ENCODE measurements around the gene PNPLA5.
A peak's percentile ranks its signal among the peaks of the same experiment; 100 is the strongest.
"Not testable (repeated sequence)": the region's sequence is repeated elsewhere in the genome, so short reads cannot be mapped to it uniquely, and the experiment has no call there.

Gene PNPLA5

DNA sequence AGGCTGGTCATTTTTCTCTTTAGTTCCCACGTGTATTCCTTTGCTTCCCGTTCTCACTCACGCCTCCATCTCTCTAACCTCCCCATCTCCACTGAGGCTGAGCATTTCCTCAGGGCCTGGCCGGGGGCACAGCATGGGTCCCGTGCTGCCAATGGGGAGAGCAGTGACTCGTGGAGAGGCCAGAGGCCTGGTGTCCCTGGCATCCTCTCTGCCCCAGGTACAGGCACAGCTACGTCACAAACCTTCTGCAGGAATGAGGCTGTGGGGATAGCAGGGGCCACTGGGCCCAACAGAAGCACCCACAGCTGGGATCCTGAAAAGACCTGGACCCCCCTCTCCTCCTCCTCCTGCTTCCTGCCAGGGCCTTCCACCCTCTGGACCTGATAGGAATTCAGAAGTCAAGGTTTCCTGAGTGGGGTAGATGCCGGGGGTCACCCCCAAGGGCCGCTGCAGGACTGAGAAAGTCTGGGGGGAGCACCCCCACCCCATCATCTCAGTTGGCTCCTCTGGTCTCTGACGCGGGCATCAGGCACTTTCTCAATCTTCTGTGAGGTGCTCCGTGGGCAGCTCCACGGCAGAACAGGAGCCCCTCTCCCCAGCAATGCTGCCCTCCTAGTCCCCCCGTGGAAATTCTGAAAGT is 11.8 kb downstream of the PNPLA5 start:
- no peak for DNase-seq

- DNase-seq = no peak
Observed at GRCh38 chr22:43878831-43879550, 12.8 kb downstream of the PNPLA5 start.

DNA sequence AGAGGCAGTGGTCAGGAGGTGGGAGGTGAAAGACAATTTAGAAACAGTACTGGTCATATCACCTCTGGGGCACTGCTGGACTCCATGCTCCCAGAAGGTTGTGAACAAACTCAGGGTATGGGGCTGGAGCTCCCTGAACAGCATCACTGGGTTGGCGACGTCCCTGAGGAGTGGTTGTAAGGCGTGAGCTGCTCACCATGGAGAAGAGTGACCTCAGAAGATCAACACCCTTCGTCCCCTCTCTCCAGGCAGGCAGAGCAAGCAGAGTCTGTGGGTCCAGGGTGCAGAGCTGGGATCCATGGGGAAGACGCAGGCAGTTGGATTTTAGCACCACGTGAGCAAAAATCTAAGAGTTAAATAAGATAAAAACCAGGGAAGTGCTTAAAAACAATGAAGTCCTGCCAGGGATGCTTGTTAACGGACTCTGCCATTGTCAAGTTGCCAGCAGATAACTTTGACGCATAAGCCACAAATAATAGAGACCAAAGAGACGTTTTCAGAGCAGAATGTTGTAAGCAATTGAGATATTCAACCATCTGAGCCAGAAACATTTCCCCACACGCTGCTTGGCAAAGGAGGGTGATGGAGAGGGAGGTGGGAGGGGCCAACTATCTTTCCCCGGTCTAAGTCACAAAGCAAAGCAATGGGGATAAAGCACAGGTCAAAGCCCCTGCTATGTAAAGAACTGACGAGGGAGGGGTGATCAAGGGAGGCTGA is 13.6 kb downstream of the PNPLA5 start:
- no peak for DNase-seq

DNA sequence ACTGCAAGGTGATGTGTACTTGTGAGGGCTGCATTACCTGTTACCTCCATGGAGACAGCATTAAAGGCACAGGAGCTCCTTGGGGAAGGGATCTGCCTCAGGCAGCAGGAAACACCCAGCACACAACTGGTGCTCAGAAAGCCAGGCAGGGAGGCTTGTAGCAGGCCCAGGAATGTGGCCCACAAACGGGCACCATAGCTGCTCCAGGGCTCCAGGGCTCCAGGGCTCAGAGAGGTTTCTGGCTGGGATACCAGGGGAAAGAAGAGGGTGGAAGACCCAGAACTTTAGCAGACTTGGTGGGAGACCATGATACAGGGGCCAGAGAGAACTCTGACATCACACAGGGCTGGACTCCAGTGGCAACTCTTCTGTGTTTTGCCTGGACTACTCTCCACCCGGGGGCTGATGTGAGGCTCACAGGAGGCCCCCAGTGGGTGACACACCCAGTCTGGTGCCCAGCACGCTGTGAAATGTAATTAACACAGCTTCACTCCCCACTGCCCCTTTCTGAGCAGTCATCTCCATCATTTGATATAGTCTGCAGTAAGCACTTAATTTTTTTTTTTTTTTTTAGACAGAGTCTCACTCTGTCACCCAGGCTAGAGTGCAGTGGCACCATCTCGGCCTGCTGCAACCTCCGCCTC is 14.8 kb downstream of the PNPLA5 start:
- no peak for DNase-seq

DNA sequence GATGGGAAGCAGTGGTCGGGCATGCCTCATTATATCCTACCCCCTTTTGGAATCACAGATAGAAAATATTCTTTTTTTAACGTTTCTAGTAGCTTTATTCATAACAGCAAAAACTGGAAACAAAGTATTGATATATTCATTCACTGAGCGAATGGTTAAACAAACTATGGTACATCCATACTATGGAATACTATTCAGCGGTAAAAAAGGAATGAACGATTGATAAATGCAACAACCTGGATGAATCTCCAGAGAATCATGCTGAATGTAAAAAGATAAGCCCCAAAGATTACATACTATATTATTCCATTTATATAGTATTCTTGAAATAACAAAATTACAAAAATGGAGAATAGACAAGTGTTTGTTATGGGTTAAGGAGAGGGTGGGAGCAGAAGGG is 22.0 kb downstream of the PNPLA5 start:
- DNase-seq = no peak

DNA sequence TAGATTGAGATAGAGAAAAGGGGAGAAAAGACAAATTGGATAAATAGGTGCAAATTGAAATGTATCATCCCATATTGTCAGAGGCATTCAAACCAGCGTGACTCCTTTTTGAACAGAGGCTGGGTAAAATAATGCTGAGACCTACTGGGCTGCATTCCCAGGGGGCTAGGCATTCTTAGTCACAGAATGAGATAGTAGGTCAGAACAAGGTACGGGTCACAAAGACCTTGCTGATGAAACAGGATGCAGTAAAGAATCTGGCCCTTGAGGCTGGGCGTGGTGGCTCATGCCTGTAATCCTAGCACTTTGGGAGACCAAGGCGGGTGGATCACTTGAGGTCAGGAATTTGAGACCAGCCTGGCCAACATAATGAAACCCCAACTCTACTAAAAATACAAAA is 22.8 kb downstream of the PNPLA5 start:
- not testable (repeated sequence) for DNase-seq

DNA sequence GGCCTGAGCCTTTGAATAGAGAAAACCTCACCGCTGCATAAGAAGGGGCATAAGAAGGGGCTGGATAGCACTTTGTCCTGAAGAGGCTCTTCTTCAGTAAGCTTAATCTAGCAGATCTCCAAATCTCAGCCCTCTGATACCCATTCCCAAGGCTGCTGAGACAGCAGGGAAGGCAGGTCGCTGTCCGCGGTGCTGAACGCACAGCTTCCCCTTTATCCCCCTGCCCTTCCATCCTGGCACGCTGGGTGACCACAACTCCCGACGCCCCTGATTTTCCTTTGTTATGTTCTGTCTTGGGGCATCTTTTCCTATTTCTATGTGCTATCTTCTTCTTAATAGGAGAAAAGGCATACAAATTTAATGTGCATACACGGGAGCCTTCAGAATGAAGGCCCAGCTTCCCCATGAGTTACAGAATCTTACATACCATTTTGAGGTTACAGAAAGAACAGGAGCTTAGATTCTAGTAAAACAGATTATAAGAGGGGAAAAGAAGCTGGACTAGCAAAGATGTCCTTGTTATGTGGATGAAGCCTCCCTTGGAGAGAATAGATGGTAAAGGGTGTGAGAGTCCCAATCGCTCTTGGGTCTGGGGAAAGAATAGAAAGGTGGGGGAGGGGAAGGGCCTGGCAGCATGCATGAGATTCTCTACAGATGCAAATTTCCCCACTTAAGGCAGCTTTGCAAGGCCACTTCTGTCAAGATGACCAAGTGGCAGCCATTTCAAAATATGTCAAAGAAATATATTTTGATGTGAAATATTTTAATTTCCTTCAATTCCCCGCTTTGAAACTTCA is 23.8 kb downstream of the PNPLA5 start:
- DNase-seq = peak in 1 of 6 experiments; percentile 3

GRCh38 chr22:43862882-43863202 is 29.0 kb downstream of the PNPLA5 start:
- no peak for DNase-seq

- no peak for DNase-seq
Observed at GRCh38 chr22:43862074-43862881, 29.5 kb downstream of the PNPLA5 start, which contains the start of gene SULT4A1. SULT4A1 (minus strand) TSS chr22:43862513; CDS start chr22:43862382, 131 bp downstream.

GRCh38 chr22:43861529-43861928 is 30.3 kb downstream of the PNPLA5 start:
- no peak for DNase-seq

- DNase-seq = no peak
Observed at GRCh38 chr22:43860831-43861230, 31.0 kb downstream of the PNPLA5 start.

- DNase-seq = no peak
Observed at GRCh38 chr22:43860126-43860525, 31.7 kb downstream of the PNPLA5 start.

GRCh38 chr22:43859621-43860020 is 32.2 kb downstream of the PNPLA5 start:
- no peak for DNase-seq

GRCh38 chr22:43859176-43859575 is 32.6 kb downstream of the PNPLA5 start:
- no peak for DNase-seq

- DNase-seq = no peak
Observed at GRCh38 chr22:43858156-43858895, 33.5 kb downstream of the PNPLA5 start.

DNA sequence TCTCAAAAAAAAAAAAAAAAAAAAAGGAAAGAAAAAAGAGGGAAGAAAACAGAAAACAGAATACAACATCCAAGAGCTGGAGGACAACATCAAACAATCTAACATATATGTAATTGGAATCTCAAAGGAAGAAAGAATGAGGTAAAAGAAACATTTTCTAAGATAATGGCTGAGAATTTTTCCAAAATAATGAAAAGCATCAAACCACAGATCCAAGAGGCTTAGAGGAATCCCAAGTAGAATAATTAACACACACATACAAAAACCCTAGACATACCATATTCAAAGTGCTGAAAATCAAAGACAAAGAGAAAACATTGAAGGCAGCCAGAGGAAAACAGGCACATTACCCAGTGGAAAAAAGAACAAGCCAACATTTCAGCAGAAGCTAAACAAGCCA is 34.4 kb downstream of the PNPLA5 start:
- DNase-seq = no peak

DNA sequence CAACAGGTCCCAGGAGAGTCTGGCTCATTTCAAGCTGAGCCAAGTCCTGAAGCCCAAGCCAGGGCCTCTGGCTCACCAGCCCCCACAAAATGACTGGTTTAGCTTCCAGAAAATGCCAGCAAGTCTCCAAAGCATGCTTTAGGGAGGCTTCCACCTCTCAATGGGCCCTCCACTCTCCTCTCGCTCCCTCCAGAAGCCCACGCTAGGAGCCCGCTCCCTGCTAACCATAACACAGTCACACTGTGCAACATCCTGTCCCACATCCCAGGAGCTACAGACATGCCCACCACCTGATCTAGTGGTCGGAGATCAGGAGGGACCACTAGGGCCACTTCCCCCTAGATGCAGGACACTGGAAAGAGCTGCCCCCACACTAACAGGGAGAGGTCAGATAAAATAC is 36.4 kb downstream of the PNPLA5 start:
- DNase-seq = no peak

GRCh38 chr22:43854786-43855271 is 37.0 kb downstream of the PNPLA5 start:
- DNase-seq = no peak

GRCh38 chr22:43854121-43854785 is 37.6 kb downstream of the PNPLA5 start:
- DNase-seq = no peak

GRCh38 chr22:43853328-43853931 is 38.4 kb downstream of the PNPLA5 start:
- DNase-seq = no peak
